CD4-positive, alpha-beta T cell treated with Interleukin-4 for 4 hours (primary cell): ENCODE measurements around the gene HEYL.

ENCODE experiments used
- DNase-seq: peaks from one replicate; pipeline ENCODE4 v3.0.0-alpha.2; 2020

The HEYL gene

GRCh38 chr1:39596163-39596562 lies 43.3 kb downstream of the HEYL start:
- no peak for DNase-seq

- no peak for DNase-seq
These were observed 46.1 kb downstream of the HEYL start for GRCh38 chr1:39593386-39593785.

GRCh38 chr1:39592069-39592468 lies 47.4 kb downstream of the HEYL start:
- no peak for DNase-seq

GRCh38 chr1:39590546-39590945 lies 48.9 kb downstream of the HEYL start:
- no peak for DNase-seq

- DNase-seq = no peak
These were observed 53.5 kb downstream of the HEYL start for GRCh38 chr1:39585933-39586332.

GRCh38 chr1:39576016-39576657 lies 63.3 kb downstream of the HEYL start:
- no peak for DNase-seq

- DNase-seq = peak; percentile 30
These were observed 64.0 kb downstream of the HEYL start for GRCh38 chr1:39575191-39576015.

- DNase-seq = no peak
These were observed 64.8 kb downstream of the HEYL start for GRCh38 chr1:39574646-39575045.
